GM20000 (cell line): ENCODE results near the gene COL4A2.

Experiments used
- DNase-seq: peaks from one replicate; pipeline ENCODE4 v3.0.0; 2012; ENCODE audit warnings: low spot score
- TF ChIP-seq, protein P1 (sequence below): IDR thresholded peaks from 2 replicates; pipeline ENCODE4 v1.5.1; 2012; ENCODE audit warnings: mild to moderate bottlenecking, control low read depth; ENCODE audit errors: extremely low read depth, missing control alignments

The COL4A2 gene

DNA sequence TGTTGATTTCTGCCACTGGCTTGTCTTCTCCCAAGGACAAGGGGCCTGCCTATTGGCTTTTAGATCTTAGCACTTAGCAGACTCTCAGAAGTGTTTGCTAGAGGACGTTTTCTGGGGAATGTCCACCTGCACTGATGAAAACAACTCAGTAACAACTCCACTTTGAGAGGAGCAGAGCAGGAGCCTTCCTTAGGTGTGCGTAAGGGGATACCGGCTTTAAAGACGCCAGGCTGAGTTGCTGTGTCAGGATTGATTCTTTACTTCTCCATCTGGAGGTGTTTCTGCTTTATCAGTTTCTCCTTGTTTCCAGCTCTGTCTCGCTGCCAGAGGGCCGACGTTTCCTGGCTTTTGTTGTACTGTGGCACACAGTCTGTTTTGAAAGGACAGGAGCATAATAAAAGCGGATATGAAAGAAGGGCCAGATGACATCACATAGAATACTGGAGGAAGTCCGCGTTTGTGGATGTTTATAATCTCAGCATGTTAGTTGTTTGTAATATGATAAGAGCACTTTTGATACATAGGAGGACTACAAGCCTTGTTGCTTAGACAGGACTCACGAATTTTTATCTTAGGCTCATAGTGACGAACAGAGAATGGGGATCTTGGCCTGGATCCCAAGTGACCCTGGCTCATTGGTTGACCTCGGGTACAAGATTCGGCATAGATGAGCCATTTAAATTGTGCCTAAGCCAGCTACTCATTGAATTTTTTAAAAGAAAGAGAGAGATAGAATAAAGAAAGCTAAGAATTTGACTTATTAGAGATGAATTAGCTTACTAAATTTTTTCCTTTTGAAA, 34.6 kb downstream of the COL4A2 start:
- TF ChIP-seq, protein P1, sequence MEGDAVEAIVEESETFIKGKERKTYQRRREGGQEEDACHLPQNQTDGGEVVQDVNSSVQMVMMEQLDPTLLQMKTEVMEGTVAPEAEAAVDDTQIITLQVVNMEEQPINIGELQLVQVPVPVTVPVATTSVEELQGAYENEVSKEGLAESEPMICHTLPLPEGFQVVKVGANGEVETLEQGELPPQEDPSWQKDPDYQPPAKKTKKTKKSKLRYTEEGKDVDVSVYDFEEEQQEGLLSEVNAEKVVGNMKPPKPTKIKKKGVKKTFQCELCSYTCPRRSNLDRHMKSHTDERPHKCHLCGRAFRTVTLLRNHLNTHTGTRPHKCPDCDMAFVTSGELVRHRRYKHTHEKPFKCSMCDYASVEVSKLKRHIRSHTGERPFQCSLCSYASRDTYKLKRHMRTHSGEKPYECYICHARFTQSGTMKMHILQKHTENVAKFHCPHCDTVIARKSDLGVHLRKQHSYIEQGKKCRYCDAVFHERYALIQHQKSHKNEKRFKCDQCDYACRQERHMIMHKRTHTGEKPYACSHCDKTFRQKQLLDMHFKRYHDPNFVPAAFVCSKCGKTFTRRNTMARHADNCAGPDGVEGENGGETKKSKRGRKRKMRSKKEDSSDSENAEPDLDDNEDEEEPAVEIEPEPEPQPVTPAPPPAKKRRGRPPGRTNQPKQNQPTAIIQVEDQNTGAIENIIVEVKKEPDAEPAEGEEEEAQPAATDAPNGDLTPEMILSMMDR: no peak
- no peak for DNase-seq

DNA sequence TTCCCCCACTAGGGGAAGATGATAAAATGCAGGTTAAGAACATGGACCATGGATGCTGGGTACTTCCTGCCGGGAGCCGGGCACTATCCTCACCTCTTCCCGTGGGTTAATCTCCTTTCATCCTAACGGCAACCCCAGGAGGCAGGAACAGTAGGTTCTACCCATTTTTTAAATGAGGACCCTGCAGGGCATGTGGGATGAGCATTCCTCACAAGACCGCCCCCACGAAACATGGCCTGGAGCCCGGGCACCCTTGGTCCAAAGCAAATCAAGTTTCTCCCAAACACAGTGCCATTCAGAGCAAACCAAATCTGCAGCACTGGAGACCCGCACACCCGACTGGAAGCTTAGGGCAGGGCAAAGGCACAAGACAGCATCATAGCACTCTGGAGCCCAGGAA, 35.4 kb downstream of the COL4A2 start:
- TF ChIP-seq, protein P1: no peak

DNA sequence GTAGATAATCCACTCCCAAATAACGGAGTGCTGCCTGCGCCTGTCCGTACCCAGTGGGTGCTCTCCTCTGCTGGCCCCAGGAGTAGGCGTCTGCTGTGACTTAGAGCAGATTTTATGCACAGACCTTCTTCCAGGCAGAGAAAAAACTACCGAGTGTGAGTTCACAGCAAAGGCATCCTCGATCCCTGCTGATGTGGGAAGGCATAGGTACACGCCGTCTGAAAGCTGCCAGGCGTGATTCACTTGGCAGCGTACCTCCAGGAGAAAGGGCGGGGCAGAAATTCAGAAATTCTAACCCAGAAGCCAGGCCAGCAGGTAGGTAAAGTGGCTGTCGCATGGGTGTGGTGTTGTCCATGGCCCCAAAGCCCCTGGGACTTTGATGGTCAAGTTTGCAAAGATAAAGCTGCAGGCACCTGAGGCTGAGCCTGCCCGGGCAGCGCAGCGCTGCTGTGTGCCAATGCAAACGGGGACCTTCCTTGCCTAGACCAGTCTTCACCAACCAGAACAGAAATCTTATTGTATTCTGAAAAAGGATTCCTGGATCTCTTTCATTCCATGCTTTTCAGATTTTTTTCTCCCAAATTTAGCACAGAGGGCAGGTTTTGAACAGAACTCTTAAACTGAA, 36.3 kb downstream of the COL4A2 start:
- no peak for DNase-seq
- TF ChIP-seq, protein P1: no peak

More for the DNA sequence above, 35.4 kb downstream of the COL4A2 start:
- DNase-seq: no peak

- TF ChIP-seq, protein P1: no peak
- no peak for DNase-seq
Observed at GRCh38 chr13:110344320-110344719, 37.2 kb downstream of the COL4A2 start.

GRCh38 chr13:110345266-110345665, 38.2 kb downstream of the COL4A2 start:
- no peak for DNase-seq
- TF ChIP-seq, protein P1: no peak

DNA sequence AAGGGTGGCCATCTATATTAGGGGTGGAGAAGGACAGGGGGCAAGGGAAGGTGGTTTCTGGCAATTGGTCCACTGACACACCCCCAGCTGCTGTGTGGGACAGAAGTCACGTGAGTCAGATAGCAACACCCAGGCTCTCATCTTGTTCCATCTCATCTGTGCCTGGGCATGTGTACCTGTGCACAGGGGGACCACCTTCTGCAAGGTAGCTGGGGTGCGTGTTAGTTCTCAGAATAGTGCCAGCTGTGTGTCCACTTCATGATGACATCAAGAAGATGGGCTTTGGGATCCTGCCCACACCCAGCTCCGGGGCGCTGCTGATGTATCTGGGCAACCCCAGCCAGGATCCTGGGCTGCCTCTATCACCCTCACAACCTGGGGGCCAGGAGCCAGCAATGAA, 38.6 kb downstream of the COL4A2 start:
- TF ChIP-seq, protein P1: no peak
- DNase-seq: no peak

DNA sequence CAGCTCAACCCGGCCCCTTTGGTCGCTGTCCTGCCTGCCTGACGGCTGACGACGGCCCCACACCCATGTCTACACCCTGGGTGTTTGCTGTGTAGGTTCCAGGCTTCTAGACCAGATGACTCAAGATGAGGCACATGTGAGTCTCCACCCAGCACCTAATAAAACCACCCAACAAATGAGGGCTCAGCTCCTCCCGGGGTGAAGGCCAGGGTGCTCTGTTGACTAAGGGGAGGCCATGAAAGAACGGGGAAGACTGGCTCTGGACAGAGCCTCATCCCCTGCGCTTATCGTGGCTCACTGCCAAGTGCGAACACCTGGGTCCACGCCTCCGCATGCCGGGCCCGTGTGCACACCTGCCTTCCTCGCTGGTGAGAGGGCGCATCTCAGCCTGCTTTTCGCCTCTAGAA, 39.6 kb downstream of the COL4A2 start:
- no peak for DNase-seq
- TF ChIP-seq, protein P1: no peak
